HUES48 (cell line): ENCODE results near the gene C12orf57.
A peak's percentile ranks its signal among the peaks of the same experiment; 100 is the strongest.

Experiments
- H3K27ac ChIP-seq: one replicate; pipeline ENCODE4 v1.7.0; 2013; ENCODE audit warnings: low read depth, low read length, inconsistent platforms
- H3K27me3 ChIP-seq: 2 replicates; pipeline ENCODE4 v1.6.1; 2013; ENCODE audit warnings: mild to moderate bottlenecking, low read length; ENCODE audit not compliant: control insufficient read depth, insufficient read depth
- H3K36me3 ChIP-seq: 2 replicates; pipeline ENCODE4 v1.6.1; 2013; ENCODE audit warnings: low read length; ENCODE audit not compliant: control insufficient read depth, insufficient read depth
- H3K4me1 ChIP-seq: 2 replicates; pipeline ENCODE4 v1.6.1; 2013; ENCODE audit warnings: mild to moderate bottlenecking, low read length; ENCODE audit not compliant: control insufficient read depth, insufficient read depth
- H3K4me3 ChIP-seq: 2 replicates; pipeline ENCODE4 v1.5.1; 2013; ENCODE audit warnings: mild to moderate bottlenecking, low read depth, low read length
- H3K9ac ChIP-seq: 2 replicates; pipeline ENCODE4 v1.6.1; 2013; ENCODE audit warnings: mild to moderate bottlenecking, low read depth, low read length, moderate library complexity
- H3K9me3 ChIP-seq: 2 replicates; pipeline ENCODE4 v1.6.1; 2013; ENCODE audit warnings: low read length; ENCODE audit not compliant: control insufficient read depth, insufficient read depth

Gene C12orf57

DNA sequence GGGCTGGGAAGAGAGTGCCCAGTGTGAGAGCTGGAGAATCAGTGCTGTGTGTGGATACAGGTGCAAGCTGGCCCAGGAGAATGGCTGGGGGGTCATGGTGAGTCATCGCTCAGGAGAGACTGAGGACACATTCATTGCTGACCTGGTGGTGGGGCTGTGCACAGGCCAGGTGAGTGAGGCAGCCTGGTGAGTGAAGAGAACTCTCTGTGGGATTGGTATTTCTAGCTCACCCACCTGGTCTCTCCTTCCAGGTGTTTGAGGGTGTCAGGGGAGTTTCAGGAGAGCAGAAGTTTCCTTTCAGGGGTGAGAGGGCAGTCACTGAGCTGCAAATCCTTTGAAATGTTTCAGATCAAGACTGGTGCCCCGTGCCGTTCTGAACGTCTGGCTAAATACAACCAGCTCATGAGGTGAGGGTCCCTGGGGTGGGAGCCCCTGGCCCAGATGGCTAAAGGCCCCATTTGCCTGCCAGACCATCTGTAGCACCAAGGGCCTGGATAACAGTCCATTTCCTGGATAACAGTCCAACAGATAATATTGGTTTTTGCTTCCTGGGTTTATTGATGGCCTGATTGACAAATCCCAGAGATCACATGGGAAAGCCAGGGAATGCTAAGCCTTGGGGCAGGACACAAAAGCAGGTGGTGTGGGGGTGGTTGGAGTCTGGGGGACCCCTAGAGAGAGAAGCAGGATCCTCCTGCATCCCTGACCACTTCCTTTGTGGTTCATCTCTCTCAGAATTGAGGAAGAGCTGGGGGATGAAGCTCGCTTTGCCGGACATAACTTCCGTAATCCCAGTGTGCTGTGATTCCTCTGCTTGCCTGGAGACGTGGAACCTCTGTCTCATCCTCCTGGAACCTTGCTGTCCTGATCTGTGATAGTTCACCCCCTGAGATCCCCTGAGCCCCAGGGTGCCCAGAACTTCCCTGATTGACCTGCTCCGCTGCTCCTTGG, 21.6 kb upstream of the C12orf57 start:
- Histone ChIP-seq H3K9me3 (no peaks in the 10 kb centered on the region), H3K27me3 (no peaks in the 10 kb centered on the region), H3K27ac (no peak overlapping the region), H3K4me1 (peaks cover 25% of the 10 kb centered on the region), H3K4me3 (no peak overlapping the region), H3K9ac (no peak overlapping the region), H3K36me3 (peaks cover 54% of the 10 kb centered on the region)

DNA sequence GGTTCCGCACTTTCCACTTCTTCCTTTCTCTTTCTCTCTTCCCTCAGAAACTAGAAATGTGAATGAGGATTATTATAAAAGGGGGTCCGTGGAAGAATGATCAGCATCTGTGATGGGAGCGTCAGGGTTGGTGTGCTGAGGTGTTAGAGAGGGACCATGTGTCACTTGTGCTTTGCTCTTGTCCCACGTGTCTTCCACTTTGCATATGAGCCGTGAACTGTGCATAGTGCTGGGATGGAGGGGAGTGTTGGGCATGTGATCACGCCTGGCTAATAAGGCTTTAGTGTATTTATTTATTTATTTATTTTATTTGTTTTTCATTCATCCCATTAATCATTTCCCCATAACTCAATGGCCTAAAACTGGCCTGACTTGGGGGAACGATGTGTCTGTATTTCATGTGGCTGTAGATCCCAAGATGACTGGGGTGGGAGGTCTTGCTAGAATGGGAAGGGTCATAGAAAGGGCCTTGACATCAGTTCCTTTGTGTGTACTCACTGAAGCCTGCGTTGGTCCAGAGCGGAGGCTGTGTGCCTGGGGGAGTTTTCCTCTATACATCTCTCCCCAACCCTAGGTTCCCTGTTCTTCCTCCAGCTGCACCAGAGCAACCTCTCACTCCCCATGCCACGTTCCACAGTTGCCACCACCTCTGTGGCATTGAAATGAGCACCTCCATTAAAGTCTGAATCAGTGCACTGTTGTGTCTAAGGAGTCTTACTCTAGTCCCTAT, 20.7 kb upstream of the C12orf57 start:
- H3K4me3 ChIP-seq: no peak overlapping the region
- peaks cover 25% of the 10 kb centered on the region for H3K4me1 ChIP-seq
- H3K27ac ChIP-seq: no peak overlapping the region
- no peaks in the 10 kb centered on the region for H3K9me3 ChIP-seq
- peaks cover 46% of the 10 kb centered on the region for H3K36me3 ChIP-seq
- H3K27me3 ChIP-seq: no peaks in the 10 kb centered on the region
- H3K9ac ChIP-seq: no peak overlapping the region

DNA sequence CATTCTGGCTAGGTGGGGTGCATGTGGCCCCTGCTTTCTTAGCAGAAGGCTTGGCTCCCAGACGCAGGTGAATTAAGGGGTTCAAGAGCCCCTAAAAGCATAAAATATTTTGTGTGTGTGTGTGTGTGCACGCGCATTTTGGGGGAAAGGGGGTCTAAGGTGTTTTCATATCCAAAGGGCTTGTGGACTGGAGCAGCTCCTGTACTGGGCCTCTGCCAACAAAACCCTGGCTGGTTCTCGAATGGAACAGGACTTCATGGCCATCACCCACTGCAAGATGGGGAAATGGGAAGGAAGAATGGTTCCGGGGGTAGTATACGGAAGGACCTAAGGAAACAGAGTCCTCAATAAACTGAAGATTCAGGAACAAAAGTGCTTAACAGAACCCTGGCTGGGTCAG, 20.0 kb upstream of the C12orf57 start:
- Histone ChIP-seq H3K9ac (no peak overlapping the region), H3K27ac (no peak overlapping the region), H3K4me1 (peaks cover 25% of the 10 kb centered on the region), H3K27me3 (no peaks in the 10 kb centered on the region), H3K9me3 (no peaks in the 10 kb centered on the region), H3K36me3 (peaks cover 45% of the 10 kb centered on the region), H3K4me3 (no peak overlapping the region)

- Histone ChIP-seq H3K27me3 (no peaks in the 10 kb centered on the region), H3K9me3 (no peaks in the 10 kb centered on the region), H3K4me3 (peak overlapping the region; percentile 71; the same call in 1 of the 2 replicates), H3K36me3 (peaks cover 35% of the 10 kb centered on the region), H3K9ac (peak overlapping the region; percentile 11), H3K4me1 (peaks cover 30% of the 10 kb centered on the region), H3K27ac (peak overlapping the region; percentile 92)
These were observed 18.6 kb upstream of the C12orf57 start for GRCh38 chr12:6925239-6925539.

DNA sequence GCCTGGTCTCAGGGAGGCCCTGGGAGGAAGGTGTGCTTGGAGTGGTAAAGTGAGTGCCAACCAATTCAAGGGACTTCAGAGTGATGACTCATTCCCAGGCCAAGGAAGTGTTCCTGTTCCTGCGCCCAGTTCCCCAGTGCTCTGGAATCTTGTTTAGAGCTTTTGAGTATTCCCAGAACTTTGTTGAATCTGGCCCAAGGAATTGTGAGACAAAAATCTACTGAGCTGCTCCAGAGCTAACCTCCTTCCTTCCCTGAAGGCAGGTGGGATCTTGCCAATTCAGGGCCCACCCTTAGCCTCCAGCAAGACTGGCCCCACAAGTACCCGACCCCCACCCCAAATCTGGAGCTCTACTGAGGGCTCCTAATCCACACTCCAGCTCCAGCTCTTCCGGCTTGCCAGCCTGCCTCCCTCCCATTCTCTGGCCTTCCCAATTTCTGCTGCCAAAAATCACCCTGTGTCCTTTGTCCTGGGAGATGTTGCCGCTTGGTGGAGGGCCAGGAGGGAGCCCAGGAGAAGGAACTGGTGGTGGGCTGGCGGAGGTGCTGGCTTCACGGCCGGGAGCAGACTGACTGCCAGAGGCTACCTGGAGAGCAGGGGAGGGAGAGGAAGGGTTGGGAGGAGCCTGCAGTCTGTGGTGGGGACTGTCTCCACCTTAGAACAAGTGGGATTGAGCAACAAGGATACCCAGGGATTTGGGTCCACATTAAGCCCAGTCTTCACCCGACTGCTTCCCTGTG, 18.1 kb upstream of the C12orf57 start:
- Histone ChIP-seq H3K27ac (peak overlapping the region; percentile 92), H3K9me3 (no peaks in the 10 kb centered on the region), H3K27me3 (no peaks in the 10 kb centered on the region), H3K36me3 (peaks cover 33% of the 10 kb centered on the region), H3K9ac (peak overlapping the region; percentile 20), H3K4me1 (peaks cover 30% of the 10 kb centered on the region), H3K4me3 (peak overlapping the region; percentile 71)

DNA sequence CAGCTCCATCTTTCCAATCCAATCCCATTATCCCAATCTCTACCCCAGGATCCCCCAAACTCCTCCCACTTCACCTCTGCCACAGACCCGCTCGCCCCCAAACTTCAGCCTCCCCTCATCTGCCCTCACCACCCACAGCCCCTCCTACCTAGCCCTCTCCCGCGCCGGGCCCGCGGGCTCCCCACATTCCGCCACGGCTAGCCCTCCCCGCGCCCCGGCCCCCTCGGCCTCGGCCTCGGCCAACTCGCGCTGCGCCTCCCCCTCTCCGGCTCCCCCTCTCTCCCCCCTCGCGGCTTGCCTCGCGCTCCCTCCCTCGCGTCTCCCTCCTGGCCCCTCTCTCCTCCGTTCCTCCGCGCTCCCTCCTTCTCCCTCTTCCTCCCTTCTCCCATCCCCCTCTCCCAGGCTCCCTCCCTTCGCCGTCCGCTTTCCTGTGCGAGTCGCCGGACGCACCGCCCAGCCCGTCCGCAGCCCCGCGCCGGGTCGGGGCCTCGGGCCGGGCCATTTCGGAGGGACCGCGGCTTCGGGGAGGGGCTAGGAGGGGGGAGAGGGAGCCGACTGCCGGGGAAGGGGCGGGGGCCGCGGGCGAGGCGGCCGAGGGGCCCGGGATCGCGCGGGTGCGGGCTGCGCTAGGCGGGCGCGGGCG, 16.3 kb upstream of the C12orf57 start, which contains the start of gene ATN1:
Gene ATN1, plus strand, starts transcription at position 581 of the 643 bp plus-strand sequence. CDS start 6,043 bp downstream, outside the sequence.
- no peaks in the 10 kb centered on the region for H3K9me3 ChIP-seq
- peak within 1 kb of the TSS; percentile 92 for H3K27ac ChIP-seq
- H3K4me1 ChIP-seq: peaks cover 30% of the 10 kb centered on the region
- H3K36me3 ChIP-seq: peaks cover 19% of the 10 kb centered on the region
- peak within 1 kb of the TSS; percentile 71 for H3K4me3 ChIP-seq
- peak within 1 kb of the TSS; percentile 49; the same call in 1 of the 2 replicates for H3K9ac ChIP-seq
- no peaks in the 10 kb centered on the region for H3K27me3 ChIP-seq

DNA sequence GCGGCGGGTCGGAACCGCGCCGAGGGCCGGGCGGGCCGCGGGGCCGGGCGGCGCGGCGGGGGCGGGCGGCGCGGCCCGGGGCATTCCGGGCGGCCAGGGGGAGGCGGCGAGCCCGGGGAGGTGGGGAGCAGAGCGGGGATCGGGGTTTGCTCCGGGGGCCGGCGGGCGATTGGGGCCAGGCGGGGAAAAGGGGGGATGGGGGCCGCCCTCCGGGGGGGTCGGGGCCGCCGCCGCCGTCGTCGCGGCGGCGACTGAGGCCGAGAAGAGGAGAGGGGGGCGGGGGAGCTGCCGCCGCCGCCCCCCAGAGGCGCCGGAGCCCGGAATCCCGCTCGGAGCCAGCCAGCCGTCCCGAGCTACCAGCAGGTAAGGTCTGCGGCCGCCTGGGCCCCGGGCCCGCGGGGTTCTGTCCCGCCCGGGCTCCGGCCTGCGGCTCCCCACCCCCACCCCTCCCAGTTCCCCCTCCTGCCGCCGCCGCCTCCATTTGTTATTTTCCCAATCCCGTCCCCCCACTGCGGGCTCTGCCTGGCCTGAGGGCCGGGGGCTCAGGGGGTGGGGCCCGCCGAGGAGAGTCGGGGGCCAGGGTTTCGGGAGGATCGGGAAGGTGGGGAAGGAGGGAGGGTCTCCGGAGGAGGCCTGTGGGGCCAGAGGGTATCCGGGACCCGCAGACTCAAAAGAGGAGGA, 15.7 kb upstream of the C12orf57 start:
- Histone ChIP-seq H3K27ac (peak overlapping the region; percentile 67), H3K9ac (peak overlapping the region; percentile 4; the same call in 1 of the 2 replicates)

DNA sequence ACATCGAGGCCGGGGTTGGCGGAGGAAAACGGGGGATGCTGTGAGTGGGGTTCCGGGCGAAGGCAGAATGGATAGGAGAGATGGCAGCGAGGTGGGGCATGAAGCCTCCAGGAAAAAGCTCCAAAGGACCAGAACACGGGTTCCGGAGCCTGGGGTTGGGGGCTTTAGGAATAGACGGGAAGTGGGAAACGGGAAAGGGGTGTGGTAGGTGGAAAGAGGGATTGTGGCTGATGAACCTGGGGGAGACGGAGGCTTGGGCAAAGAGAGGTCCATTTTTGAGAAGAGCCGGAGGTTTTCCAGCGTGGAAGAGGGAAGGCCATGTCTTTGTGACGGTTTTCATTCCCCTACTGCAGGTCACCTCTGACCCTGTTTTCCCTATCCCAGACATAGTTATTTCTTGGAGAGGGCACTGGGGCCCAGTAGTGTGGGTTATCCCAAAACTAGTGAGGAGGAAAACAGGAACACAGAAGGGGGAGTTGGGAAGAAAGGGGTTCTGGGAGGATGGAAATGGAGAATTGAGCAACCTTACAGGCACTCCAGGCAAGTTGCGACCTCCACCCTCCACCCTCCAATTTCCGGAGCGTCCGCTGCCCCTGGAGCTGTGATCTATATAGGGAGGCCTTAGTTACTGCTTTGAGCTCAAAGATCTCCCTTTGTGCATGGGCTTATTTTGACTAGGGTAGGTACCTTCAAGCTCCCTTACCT, 15.0 kb upstream of the C12orf57 start:
- Histone ChIP-seq H3K27ac (peak overlapping the region; percentile 67), H3K9me3 (no peaks in the 10 kb centered on the region), H3K27me3 (no peaks in the 10 kb centered on the region), H3K4me1 (peaks cover 30% of the 10 kb centered on the region), H3K4me3 (peak overlapping the region; percentile 66), H3K9ac (peak overlapping the region; percentile 4; the same call in 1 of the 2 replicates), H3K36me3 (peaks cover 16% of the 10 kb centered on the region)

More for the DNA sequence above, 15.7 kb upstream of the C12orf57 start:
- peaks cover 30% of the 10 kb centered on the region for H3K4me1 ChIP-seq
- H3K27me3 ChIP-seq: no peaks in the 10 kb centered on the region
- no peaks in the 10 kb centered on the region for H3K9me3 ChIP-seq
- H3K36me3 ChIP-seq: peaks cover 15% of the 10 kb centered on the region
- peak overlapping the region; percentile 66 for H3K4me3 ChIP-seq

DNA sequence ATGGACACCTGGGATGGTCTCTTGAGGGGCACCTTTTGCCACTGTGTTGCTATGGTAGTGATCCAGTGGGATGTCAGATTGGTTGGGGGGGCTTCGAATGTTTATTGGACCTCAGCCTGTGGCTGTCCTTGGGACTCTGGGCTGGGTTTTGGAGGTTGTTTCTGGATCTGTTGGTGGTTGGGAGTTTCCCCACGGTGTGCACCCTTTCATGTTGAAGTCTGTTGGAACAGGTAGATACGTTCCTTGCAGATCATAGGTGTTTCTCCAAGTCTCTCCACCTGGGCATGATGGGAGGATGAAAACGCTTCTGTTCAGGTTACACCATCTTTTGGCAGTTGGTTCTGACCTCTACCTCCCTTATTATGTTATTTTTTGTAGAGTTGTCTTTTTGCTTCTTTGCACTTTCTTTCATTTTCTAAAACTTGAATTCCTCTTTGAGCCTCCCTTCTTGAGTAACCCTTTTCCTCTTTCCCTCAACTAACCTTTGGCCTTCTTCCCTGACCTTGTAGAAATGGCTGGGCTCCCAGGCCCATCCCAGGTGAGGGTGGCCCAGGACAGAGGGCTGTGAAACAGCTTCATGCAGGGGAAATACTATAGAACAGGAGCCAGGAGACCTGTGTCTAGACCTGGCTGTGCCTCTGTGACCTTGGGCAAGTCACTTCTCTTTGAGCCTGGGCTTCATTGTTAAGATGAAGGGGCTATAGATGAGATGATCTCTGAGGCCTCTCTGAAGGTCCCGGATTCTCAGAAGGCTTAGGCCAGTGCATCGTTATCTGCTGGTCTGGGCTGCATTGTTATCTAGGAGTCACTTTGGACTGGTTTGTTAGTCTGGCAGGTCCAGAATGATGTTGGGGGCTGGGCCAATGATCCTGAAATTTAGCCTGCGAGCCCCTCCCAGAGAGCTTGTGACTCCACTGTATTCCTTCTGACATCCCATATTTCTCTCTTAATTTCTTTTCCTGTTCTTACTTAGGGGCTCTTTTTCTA, 14.1 kb upstream of the C12orf57 start:
- Histone ChIP-seq H3K9me3 (no peaks in the 10 kb centered on the region), H3K4me1 (peaks cover 26% of the 10 kb centered on the region), H3K36me3 (peaks cover 25% of the 10 kb centered on the region), H3K9ac (no peak overlapping the region), H3K4me3 (peak overlapping the region; percentile 66), H3K27me3 (no peaks in the 10 kb centered on the region), H3K27ac (peak overlapping the region; percentile 32)
